ENCODE measurements around the gene ASCC1. TPM values are rescaled to one million over a fixed set of nuclear protein-coding genes. Genes with fewer than 3 reads are reported as not detected.
"Not testable (repeated sequence)": the region's sequence is repeated elsewhere in the genome, so short reads cannot be mapped to it uniquely, and the experiment has no call there.

The ASCC1 gene
- total RNA-seq, 1 experiment from 2014 or later: 19.6 TPM

DNA sequence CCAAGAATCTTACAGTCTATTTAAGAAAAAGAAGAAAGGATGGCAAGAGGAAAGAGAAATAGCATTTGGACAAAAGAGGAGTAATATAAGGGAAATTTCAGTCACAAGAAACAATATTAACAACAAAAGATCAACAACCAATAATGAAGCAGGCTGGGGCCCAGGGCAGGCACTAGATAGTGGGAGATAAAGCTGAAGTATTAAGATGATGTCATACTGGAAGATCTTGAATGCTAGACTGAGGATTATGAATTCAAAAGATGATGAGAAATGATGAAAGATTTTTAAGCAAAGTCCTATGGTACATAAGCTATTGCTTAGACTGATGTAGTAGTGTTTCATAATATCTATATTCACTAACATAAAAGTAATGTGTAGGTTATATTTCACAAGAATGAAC, 75.9 kb downstream of the ASCC1 start:
- in situ Hi-C loops (cut with HindIII; ENCODE audit: low sequenced_read_pairs): no loop called here
- no peak for DNase-seq (ENCODE audit: low spot score)

DNA sequence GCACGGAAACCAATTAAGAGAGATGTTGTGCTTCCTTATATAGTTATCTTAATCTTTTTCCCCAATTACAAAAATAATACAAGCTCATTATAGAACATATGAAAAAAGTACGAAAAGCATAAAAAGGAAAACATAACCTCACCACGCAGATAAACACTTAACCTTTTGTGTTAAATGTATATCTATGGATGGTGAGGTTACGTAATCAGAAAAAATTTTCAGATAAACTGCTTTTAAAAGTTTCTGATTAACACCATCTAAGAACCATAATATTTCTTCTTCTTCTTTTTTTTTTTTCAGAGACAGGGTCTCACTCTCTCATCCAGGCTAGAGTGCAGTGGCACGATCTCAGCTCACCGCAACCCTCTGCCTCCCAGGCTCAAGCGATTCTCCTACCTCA, 78.5 kb downstream of the ASCC1 start:
- no peak for DNase-seq (ENCODE audit: low spot score)

DNA sequence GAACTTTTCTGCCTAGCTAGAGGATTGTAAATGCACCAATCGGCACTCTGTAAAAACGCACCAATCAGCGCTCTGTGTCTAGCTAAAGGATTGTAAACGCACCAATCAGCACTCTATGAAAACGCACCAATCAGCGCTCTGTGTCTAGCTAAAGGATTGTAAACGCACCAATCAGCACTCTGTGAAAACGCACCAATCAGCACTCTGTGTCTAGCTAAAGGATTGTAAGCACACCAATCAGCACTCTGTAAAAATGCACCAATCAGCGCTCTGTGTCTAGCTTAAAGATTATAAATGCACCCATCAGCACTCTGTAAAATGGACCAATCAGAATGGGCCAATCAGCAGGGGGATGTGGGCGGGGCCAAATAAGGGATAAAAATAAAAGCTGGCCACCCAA, 79.9 kb downstream of the ASCC1 start:
- DNase-seq (ENCODE audit: low spot score); in situ Hi-C loops (cut with HindIII; ENCODE audit: low sequenced_read_pairs): not testable (repeated sequence)

More for the DNA sequence above, 78.5 kb downstream of the ASCC1 start:
- in situ Hi-C loops (cut with HindIII; ENCODE audit: low sequenced_read_pairs): no loop called here

DNA sequence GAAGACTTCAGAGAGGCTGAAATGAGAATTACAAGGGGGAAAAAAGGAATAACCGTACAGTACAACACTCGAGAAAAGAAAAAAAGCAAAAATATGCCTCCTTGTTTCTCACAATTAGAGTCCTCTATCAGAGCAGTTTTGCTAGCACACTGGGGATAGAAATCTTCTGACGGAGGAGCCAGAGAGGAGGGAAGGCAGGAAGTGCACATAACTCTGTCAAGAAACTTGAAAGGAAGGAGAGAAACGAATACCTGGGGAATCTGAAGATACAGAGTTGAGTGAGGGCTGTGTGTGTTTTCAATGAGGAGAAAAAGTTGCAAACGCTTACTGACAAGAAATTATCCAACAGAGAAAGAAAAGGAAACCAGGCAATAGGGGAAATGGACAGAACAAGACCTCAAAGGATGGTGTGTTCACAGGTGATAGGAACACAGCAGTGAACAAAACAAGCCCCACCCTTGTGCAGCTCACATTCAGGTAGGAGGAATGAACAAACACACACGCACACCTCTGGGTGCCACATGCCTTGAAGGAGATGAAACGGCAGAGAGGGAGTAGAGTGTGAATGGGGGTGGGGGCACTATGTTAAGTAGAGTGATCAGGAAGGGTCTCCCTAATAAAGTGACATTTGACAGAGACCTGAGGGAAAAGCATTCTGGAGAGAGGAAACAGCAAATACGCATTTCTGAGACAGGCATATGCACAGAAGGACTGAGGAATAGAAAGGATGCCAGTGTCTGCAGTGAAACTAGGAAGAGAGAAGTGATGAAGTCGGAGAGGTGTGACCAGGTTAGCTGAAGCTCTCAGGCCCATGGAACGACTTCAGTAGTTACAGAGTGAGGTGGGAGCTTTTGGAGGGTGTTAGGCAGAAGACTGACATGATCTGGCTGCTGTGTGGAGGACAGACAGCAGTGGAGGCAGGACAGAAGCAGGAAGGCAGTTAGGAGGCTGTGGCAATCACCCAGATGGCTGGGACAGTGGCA, 81.0 kb downstream of the ASCC1 start:
- in situ Hi-C loops (cut with HindIII; ENCODE audit: low sequenced_read_pairs): no loop called here
- DNase-seq (ENCODE audit: low spot score): no peak

DNA sequence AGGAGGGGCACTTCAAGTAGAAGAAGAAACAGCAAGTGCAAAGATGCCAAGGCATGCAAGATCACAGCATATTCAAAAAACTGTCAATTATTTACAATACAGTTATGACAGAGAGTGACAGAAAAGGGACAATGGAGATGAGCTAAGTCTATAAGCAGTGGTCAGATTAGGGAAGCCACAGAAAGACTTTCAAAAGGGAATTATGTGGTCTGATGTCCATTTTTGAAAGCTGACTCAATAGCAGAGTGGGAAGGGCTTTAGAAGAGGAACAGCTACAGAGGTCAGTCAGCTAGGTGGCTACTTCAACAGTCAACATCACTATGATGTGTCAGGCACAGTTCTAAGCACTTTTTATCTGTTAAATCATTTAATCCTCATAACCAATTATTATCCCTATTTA, 82.6 kb downstream of the ASCC1 start:
- no peak for DNase-seq (ENCODE audit: low spot score)
- in situ Hi-C loops (cut with HindIII; ENCODE audit: low sequenced_read_pairs): no loop called here

DNA sequence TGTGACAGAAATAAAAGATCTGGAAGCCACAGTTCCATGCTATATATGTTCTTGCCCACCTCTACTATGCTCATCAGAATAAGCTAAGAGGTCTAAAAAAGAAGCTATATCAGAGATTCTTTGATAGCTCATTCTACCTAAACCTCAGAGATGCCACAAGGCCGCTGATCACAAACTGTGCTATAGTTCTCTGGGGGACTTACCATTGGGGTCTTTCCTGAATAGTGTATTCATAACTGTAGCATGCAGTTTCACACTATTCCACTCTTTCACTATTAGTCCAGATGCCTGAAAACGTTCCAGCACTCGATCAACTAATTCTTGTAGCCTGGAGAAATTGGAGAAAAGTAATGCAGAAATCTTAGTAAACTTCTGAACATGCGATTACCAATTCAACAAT, 83.2 kb downstream of the ASCC1 start:
- in situ Hi-C loops (cut with HindIII; ENCODE audit: low sequenced_read_pairs): no loop called here
- DNase-seq (ENCODE audit: low spot score): no peak

DNA sequence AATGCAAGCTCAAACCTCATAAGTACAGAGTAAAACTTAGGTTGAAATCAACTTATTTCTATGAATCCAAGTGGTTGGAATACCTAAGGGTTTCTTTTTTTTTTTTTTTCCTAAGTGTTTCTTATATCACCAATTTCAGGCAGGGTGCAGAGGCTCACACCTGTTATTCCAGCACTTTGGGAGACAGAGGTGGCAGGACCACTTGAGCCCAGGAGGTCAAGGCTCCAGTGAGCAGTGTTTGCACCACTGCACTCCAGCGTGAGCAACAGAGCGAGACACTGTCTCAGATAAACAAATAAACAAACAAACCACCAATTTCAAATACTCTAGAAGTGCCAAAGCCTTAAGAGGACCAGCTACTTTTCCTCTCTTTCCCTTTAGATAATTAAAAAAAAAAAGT, 88.5 kb downstream of the ASCC1 start:
- in situ Hi-C loops (cut with HindIII; ENCODE audit: low sequenced_read_pairs): no loop called here
- no peak for DNase-seq (ENCODE audit: low spot score)

DNA sequence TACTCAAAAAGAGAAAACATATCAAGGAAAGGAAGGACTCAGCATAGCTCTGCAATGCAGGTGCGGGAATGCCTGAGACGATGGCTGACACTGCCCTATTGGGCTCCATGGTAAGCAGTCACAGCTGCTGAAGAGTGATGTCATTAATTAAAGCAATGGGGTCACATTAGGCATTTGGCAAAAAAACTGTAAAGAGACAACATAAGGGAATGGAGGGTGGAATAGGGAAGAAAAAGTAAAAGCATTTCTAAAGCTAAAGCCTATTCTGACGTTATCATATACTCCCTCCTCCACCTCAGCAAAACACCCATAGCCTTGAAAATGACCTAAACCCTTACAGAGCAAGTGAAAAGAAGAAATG, 89.2 kb downstream of the ASCC1 start:
- DNase-seq (ENCODE audit: low spot score): no peak
- in situ Hi-C loops (cut with HindIII; ENCODE audit: low sequenced_read_pairs): no loop called here

DNA sequence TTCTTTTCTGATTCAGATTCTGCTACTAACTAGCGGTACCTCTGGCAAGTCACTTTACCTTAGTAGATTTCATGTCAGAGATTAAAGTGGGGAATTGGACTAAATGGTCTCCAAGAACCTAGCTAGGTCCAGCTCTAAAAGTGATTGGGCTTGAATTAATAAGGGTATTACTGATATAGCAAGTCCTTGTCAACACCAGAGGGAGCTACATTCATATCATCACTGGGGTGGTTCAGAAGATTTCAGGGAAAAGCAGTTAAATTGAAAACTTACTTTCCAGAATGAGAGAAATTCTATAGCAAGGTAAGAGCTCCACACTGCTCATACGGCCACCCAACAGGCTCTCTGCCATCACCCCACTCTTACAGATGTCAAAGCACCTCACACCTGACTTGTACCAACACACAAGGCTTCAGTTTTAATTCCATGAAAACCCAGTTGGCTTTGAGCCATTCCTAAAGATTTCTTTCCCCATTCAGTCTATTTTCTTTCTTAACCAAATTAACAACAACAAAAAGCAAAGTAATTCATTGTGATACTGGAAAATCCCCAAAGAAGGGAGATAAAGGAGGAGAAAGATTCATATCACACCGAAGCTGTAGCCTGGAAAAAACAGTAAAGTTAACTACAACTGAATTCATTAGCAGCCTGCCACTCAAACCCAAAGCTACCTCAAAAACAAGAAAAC, 89.7 kb downstream of the ASCC1 start:
- peak; percentile 50 for DNase-seq (ENCODE audit: low spot score)
- in situ Hi-C loops (cut with HindIII; ENCODE audit: low sequenced_read_pairs): no loop called here

DNA sequence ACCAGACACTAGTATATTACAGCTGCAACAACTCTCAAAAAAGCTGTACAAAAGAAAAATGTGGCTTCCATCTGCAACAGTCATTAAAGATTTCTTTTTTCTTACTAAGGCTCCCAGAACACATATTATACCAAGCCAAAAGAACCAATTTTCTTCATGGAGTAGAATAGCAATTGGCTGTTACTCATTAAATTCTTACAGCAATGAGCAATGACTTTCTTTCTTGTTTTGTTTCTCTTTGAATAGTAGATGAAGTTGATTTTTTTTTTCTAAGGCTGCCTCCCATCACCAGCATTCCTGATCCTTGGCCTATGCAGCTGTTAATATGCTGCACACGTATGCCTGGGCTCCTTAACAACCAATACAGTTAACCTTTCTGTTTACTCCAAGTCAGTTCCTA, 91.1 kb downstream of the ASCC1 start:
- in situ Hi-C loops (cut with HindIII; ENCODE audit: low sequenced_read_pairs): no loop called here
- DNase-seq (ENCODE audit: low spot score): peak; percentile 27

DNA sequence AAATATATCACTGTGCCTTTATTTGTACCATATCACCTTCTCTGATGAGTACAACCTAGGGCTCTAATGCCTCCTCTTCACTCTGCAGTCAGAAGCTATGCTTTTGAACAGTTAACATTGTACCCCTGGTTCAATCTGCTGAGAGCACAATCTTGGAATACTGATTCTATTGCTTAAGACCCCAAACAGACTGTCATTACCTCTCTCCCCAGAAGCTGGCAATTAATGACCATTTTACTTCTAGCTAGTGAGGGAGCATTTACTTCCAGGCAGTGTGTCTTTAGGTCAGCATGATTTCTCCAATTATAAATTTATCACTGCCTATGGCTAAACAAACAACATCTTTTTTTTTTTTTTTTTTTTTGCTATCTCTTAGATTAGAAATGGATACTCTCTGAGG, 91.7 kb downstream of the ASCC1 start:
- in situ Hi-C loops (cut with HindIII; ENCODE audit: low sequenced_read_pairs): no loop called here
- DNase-seq (ENCODE audit: low spot score): no peak

DNA sequence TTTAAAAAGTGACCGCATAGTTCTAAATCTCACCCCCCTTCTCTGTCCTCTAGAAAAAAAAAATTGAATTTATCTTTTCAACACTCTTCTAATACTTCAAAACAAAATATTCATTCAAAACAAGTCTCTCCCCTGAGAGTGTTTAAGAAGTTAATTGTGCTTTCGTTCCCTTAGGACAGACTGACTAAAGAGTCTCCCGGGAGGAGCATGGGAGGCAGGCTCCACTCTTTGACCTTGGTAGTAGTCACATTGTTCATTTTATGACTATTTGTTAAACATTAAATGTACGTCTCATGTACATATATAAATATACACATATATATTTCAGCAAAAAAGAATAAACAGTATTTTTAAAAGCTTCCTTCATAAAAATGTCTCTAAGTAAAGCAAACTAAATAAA, 92.5 kb downstream of the ASCC1 start:
- in situ Hi-C loops (cut with HindIII; ENCODE audit: low sequenced_read_pairs): no loop called here
- no peak for DNase-seq (ENCODE audit: low spot score)

DNA sequence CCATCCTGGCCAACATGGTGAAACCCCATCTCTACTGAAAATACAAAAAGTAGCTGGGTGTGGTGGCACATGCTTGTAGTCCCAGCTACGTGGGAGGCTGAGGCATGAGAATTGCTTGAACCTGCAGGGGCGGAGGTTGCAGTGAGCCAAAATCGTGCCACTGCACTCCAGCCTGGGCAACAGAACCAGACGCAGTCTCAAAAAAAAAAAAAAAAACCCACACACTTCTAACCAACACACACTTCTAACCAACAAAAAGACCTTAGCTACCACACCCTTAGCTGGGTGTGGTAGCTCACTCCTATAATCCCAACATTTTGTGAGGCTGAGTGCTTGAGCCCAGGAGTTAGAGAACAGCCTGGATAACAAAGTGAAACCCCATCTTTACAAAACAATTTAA, 93.9 kb downstream of the ASCC1 start:
- in situ Hi-C loops (cut with HindIII; ENCODE audit: low sequenced_read_pairs): no loop called here
- no peak for DNase-seq (ENCODE audit: low spot score)

DNA sequence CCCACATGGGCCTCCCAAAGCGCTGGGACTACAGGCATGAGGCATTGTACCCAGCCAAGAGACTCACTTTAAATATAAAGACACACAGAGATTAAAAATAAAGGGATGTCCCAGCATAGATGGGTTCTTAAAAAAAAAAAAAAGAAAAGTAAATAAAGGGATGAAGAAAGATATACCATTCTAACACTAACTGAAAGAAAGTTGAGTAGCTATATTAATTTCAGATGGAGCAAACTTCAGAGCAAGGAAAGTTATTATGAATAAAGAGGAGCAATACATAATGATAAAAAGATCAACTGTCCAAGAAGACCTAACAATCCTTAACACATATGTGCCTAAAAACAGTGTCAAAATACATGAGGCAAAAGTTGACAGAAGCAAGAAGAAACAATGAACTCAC, 94.7 kb downstream of the ASCC1 start:
- in situ Hi-C loops (cut with HindIII; ENCODE audit: low sequenced_read_pairs): no loop called here
- DNase-seq (ENCODE audit: low spot score): no peak

DNA sequence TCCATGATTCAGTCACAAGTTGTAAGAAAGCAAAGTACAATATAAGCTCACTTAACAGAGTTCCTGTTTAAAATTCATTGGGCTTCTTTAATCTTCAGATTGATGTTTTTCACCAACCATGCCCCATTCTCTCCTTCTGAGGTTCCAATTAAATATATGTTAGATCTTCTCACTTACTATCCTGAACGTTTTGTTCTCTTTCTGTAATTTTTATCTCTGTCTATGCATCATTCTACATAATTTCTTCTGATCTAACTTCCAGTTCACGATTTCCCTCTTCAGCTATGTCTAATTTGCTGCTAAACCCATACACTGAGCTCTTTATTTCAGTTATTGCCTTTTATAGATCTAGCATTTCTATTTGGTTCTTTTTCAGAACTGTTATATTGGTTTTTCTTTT, 99.7 kb downstream of the ASCC1 start:
- in situ Hi-C loops (cut with HindIII; ENCODE audit: low sequenced_read_pairs): no loop called here
- no peak for DNase-seq (ENCODE audit: low spot score)

DNA sequence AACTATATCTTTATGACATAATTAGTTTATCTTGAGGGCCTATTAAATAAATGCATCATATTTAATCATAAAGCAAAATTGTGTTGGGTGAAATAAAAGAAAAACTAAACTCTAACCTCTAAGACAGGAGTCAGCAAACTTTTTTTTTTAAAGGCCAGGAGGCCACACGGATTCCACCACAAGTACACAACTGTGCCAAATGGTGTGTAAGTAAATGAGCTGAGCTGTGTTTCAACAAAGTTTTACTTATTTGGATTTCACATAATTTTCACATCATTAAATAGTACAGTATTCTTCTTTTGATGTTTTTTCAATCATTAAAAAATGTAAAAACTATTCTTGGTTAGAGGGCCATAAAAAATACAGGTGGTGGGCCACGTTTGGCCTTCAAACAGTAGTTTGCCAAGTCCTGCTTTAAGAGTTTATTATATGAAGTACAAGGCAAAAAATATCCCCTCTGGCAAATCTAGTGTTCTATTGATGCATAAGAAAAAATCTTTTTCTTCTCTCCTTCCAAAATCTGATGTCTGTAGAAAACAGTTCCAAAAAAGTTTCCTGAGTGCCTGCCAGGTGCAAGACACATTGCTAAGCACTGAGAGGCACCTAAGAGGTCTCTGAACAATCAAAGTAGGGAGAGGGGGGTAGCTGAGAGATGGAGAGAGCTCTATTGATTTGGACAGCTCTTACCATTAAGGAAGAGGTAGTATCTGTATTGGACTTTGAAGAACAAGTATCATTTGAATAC, 101.2 kb downstream of the ASCC1 start:
- no peak for DNase-seq (ENCODE audit: low spot score)

DNA sequence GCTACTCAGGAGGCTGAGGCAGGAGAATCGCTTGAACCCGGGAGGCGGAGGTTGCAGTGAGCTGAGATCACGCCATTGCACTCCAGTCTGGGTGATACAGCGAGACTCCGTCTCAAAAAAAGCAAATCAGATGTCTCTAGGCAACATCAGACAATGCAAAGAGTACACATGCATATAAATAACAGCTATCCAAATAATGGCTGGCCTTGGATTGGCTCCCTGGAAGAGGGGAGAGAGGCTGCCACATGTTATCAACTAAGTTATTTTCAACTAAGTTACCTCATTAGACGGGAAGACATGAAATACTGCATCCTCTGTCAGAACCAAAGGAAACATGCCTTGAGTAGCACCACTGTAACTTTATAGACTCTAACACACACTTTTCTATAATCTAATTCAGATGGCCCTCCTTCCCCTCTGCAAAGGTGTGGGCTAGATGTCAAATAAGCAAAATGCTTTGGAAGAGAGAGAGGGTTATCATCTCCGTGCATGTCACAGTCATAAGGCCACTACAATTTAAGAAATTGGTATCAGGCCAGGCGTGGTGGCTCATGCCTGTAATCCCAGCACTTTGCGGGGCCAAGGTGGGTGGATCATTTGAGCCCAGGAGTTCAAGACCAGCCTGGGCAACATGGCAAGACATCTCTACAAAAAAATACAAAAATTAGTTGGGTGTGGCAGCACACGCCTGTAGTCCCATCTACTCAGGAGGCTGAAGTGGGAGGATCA, 105.2 kb downstream of the ASCC1 start:
- no peak for DNase-seq (ENCODE audit: low spot score)
- in situ Hi-C loops (cut with HindIII; ENCODE audit: low sequenced_read_pairs): no loop called here

More for the DNA sequence above, 101.2 kb downstream of the ASCC1 start:
- in situ Hi-C loops (cut with HindIII; ENCODE audit: low sequenced_read_pairs): no loop called here

DNA sequence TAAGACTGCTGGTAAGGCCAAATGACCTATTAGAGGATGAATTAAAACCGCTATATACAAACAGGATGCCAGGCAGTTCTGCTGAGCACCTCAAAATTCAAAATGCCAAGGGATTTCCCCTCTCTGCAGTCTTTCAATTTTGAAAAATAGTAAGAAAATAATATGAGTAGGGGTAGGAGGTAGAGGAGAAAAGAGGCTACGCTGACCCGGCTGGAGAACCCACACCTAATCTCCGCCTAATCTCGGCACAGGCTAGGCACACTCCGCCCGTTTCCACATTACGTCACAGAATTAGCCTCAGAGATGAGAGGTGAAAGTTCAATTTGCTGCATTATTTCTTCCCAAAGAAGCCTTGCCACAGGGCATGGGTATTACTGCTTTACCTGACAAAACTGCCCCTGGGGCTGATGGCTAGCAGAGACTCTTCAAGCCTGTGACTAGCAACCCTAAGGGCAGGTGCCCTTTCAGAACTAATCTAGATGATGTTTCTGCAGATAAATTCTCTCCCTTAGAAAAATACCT, 106.4 kb downstream of the ASCC1 start:
- DNase-seq (ENCODE audit: low spot score): no peak
- in situ Hi-C loops (cut with HindIII; ENCODE audit: low sequenced_read_pairs): no loop called here
